CD4-positive, alpha-beta T cell treated with Interleukin-12 subunit alpha and Interleukin-12 subunit beta, for 1 hour (primary cell): ENCODE data around the gene AP1S3.
"Not testable (repeated sequence)": the region's sequence is repeated elsewhere in the genome, so short reads cannot be mapped to it uniquely, and the experiment has no call there.

ENCODE experiments used
- DNase-seq: peaks from one replicate; pipeline ENCODE4 v3.0.0-alpha.2; 2020

The AP1S3 gene

DNA sequence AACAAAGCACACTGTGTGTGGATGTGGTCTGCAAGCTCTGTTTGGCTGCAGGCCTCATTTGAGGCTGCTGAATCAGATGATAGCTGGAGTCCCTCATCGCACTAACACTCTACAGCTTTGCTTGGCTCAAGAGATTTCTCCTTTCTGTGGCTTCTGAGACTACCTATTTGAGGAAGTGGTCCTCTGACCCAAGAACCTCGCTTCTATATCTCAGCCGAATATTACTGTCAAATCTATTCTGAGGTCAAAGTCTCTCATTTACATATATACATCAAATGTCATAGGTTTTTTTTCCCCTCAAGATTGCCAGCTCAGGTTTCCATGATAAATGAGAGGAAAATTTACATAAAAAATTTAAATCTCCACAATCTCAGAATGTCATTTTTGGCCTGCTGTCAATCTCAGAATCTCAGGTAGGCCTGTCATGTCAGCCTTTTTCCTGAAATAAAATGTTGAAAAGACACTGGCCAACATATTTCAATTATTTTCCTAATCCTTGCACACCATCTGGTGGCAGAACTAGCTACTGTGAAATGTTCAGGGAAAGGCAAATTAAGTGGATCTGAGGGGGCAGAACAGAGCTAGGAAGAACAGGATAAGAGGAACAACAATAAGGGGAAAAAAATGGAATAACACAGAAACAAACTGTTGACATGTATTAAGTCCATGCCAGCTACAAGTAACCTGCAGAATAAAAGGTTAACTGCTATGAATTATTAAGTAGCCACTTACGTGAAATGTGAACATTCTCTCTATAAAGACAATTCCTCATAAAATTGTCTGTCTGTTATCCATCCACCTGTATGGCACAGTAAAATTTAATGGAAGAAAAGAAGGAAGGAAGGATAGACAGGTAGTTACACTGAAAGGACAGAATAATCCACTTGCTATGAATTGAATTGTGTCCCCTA is 39.3 kb downstream of the AP1S3 start:
- DNase-seq: peak; percentile 10

DNA sequence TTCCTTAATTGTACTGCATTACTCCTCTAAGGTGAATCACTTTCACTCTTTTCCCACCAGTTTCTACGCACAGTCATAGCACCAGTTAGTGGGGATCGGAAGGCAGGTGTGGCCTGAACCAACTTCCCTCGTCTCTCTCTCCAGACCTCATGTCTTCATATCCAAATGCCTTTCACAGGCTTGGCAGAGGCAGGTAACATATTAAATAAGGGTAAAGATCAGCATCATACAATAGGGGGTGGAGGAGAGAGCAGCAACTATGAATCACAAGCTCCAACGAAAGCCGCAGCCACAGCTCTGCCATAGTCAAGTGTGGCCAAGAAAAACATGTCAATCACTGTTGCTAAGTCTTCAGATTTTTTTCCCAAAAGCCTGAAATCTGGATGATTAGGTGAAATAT is 40.3 kb downstream of the AP1S3 start:
- DNase-seq: no peak

DNA sequence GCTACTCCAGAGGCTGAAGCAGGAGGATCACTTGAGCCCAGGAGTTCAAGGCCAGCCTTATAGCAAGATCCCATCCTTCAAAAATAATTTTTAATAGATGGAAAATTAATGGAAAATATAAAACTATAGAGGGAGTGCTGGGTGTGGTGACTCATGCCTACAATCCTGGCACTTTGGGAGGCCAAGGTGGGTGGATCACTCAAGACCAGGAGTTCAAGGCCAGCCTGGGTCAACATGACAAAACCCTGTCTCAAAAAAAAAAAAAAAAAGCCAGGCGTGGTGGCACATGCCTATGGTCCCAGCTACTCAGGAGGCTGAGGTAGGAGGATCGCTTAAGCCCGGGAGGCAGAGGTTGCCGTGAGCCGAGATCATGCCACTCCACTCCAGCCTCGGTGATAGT is 48.0 kb downstream of the AP1S3 start:
- DNase-seq: no peak

DNA sequence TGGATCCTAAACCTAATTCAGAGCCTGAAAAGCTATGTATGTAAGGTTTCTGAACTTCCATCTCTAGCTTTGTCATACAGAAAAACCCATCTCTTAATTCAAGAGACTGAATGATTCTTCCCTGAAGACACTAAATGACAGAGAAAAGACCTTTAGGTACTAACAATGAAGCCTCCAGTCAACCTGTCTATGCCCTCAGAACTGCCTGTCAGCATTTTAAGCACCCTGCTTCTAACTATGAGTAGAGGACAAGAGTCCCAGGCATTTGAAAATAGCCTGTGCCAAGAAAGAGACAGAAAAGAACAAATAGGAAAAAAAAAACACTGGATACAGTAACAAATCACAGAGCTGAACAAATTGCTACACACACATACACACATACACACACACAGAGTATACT is 48.6 kb downstream of the AP1S3 start:
- DNase-seq: no peak

DNA sequence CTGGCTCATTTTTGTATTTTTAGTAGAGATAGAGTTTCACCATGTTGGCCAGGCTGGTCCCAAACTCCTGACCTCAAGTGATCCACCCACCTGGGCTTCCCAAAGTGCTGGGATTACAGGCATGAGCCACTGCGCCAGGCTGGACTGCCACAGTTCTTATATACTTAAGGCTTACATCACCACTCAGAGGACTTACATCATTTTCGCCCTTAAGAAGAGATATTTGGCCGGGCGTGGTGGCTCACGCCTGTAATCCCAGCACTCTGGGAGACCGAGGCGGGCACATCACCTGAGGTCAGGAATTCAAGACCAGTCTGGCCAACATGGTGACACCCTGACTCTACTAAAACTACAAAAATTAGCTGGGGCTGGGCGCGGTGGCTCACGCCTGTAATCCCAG is 49.3 kb downstream of the AP1S3 start:
- not testable (repeated sequence) for DNase-seq

DNA sequence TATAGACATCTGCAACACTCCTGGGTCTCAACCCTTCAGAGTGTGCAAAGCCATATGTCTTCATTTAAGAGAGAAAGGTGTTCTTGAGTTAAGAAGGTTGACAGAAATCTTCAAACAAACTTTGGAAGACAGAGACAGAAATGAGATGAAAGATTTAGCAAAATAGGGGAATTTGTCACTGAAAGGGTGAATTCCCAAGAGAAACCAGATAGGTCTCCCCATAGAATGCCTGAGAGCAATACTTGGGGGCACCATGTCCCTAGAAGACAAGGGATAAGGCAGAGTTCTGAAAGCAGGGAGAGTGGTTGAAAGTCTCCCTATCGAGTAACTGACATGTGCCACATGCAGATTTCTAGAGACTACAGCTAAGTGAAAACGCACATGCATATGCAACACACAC is 50.0 kb downstream of the AP1S3 start:
- no peak for DNase-seq

DNA sequence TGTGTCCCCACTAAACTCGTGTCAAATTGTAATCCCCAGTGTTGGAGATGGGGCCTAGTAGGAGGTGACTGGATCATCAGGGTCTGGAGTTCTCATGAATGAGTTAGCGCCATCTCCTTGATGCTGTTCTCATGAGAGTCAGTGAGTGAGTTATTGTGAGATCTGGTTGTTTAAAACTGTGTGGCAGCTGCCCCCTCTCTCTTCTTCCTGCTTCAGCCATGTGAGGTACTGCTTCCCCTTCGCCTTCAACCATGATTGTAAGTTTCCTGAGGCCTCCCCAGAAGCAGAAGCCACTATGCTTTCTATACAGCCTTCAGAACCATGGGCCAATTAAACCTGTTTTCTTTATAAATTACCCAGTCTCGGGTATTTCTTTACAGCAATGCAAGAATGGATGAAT is 50.4 kb downstream of the AP1S3 start:
- no peak for DNase-seq

DNA sequence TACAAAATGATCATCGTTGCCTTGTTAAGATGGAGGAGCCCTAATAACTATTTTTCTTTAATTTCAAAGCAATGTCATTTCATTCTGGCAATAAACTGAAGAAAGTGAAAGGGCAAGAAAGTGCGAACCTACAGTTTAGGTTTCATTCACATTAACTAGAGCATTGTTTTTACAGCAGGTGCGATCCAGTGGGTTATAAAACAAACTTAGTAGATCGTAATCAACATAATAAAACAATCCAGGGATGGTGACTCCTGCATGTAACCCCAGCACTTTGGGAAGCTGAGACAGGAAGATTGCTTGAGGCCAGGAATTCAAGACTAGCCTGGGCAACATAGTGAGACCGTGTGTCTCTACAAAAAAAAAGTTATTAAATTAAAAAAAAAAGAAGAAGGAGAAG is 51.1 kb downstream of the AP1S3 start:
- no peak for DNase-seq

DNA sequence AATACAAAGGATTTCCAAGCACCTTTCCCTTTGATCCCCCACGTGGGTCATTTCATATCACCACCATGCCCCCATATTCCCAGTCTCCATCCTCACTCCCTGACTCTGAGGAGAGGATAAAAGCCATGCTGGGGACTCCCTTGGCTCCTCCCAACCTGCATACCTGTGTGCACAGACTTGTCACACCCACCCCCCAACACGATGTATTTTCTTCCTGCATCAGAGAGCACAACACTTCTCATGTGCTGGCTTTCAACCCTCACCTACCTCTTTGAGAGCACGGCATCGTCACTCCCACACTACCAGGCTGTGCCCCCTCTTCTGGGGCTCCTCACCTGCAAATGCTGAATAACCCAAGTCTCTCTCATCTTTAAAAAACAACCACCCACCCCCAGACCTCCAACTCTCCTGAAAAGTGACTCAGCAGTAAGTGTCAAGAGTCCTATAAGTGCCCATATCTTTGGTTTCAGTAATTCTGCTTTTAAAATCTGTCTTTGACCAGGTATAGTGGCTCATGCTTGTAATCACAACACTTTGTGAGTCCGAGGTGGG is 53.1 kb downstream of the AP1S3 start:
- DNase-seq: no peak

DNA sequence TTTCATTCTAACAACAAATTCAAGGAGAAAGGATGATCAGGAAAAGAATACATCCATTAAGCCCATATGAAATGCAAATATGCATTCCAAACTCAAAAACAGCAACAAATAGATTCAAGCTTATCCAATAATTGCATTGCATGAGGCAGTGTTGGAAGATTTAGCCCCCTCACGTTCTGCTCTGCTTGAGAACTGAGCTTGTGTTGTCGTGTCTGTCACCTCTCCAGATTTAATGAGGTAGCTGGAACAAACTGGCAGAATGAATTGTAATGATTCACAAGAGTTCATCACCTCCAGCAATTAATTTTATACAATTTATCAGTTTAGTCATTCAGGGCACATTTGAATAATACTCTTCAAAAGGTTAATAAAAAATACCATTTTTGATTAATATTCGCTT is 54.8 kb downstream of the AP1S3 start:
- no peak for DNase-seq

DNA sequence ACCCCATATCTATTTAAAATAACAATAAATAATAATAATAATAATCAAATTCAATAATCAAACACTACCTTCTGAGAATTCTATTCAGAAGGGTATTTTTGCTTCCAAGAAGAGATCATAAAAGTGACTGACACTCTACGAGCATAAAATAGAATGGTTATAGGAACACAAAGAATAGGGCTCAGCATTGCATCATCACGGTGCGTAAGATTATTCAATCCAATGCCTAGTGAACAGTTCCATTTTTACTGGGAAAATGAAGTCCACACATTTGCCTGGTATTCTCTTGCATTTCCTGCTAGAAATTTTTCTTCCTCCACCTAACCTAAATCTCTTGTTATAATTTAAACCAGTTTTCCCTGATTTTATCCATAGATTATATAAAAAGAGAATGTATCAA is 55.8 kb downstream of the AP1S3 start:
- DNase-seq: no peak

DNA sequence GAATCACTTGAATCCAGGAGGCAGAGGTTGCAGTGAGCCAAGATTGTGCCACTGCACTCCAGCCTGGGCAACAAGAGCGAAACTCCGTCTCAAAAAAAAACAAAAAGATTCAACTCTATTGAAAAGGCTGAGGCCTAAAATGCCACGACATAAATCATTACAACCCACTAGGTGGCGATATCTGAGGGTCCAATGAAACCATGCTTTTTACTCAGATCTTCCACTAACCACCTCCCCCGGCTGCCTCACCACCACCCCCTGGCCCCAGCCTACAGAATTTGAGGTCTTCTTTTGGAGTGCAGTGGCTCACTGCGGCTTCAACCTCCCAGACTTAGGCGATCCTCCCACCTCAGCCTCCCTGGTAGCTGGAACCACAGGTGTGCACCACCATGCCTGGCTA is 57.5 kb downstream of the AP1S3 start:
- DNase-seq: peak; percentile 50

DNA sequence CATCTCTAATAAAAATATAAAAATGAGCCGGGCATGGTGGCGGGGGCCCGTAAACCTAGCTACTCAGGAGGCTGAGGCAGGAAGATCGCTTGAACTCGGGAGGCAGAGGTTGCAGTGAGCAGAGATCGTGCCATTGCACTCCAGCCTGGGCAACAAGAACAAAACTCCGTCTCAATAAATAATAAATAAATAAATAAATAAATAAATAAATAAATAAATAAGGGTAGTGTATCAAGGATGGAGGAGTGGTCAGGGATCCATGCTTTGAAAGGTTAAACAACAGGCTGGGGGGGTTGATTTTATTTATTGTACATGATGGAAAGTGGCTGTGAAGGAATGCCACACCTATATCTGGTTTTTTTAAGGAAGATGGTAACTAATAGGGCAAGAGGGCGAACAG is 63.2 kb downstream of the AP1S3 start:
- no peak for DNase-seq

DNA sequence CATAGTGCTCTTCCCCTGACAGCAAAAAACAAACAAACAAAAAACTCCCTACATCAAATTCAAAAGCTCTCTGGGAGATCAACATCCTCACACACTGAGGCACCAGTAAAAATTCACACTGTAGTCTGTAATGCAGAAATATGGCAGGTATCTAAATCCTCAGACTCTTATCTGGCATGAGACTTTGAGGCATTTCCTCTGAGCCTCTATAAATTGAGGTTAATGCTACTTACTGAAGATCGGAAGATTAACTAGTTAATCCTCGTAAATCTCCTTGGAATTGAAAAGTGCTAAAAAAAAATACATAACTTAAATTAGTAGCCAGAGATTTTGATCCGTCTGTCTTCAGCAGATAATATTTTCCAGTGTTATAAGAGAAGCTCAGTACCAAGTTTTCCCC is 65.0 kb downstream of the AP1S3 start:
- DNase-seq: no peak

DNA sequence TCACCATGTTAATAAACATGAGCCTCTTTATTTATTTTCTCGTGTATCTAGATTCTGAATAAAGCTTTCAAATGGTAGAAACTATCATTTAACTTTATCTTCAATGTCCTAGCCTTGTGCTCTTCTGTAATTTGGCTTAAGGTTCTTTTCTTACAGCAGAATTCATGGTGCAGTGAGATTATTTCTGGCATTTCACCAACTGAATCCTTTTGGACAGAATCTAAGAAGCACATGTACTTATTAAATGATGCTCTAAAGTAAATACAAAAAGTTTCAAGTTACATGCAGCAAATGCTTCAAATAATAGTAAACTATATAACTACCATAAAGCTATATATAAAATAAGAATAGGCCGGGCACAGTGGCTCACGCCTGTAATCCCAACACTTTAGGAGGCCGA is 65.9 kb downstream of the AP1S3 start:
- no peak for DNase-seq

DNA sequence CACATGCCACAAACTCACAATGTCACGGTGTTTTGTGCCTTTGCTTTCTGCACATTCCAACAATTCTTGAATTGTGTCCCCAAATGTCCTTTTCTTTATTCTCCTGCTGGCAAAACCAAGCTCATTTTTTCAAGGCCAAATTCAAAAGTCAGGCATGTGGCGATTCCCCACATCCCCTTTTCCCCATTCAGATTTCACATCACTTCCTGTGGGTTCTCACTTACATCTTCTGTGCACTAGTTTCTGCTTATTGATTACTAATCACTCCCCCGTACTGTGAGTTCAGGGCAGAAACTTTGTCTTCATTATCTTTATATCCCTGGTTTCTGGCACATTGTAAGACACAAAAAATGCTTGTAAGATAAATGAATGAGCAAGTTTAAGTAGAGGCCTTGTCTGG is 69.2 kb downstream of the AP1S3 start:
- no peak for DNase-seq

DNA sequence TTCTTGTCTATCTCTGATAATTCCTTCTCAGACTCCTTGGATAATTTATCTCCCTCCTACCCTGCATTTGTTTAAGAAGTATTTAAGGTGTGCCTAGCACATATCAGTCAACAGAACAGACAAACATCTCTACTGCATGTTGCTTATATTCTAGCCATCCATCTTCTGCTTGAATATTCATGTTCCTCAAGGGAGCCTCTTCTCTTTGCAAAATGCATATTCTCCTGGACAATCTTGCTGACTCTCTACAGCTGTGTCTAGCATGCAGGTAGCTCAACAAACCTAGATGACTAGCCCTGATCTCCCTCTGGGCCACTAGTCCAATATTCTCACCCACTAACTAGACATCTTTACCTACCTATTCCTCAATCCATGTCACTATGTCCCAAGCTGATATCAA is 70.0 kb downstream of the AP1S3 start:
- DNase-seq: no peak

DNA sequence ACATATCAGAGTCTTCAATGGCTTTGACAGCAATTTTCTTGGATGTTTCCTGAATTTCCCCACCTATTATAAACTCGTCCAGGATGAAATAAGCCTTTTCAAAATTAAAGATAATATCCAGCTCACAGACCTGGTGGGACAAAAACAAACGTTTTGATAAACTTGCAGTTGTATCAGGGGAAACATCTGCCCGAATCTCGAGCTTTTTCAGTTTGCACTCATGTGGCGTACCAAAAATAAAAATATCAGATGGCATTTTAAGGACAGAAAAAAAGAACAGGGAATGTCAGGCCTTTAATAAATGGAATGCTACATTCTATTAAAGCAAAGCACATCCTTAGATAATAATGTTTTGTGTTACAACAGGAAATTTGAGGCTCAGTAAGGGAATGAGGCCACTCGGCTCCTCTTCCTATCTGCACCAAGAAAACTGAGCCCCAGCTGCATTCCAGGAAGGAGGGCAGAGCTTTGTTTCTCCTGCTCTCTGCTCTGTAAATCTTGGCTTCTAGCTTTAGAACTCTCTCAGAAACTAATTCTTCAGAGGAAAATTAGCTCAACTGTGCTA is 72.1 kb downstream of the AP1S3 start:
- no peak for DNase-seq

DNA sequence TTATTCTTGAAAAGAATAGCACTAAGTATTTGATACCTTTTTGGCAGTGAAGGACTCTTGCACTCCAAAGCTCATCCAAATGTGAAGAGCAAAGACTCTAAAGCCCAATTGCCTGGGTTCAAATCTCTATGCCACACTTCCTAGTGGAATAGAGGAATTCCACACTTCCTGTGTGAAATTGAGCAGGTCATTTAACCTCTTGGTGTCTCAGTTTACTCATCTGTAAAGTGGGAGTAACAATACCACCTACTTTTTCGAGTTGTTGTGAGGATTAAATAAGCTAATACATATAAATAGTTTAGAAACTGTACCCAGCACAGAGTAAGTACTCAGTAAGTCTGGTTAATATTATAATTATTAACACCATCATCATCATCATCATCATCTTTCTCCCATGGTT is 72.6 kb downstream of the AP1S3 start:
- DNase-seq: no peak

DNA sequence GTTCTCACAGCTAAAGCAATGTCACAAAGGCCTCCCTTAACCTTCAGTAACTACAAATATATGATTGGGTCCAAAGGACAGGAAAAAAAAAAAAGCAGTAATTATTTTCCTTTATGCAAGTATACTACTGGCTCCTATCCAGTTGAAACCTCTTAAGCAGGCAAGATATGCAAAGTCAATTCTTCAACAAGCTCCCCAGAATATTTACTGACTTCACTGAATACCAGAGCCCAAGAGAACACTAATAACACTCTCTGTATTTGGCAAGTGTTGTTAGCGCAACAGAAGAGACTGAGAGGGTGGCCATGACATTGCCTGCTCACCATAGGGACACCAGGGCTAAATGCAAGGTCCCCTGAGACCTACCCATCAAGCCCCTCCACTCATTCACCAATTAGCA is 74.5 kb downstream of the AP1S3 start:
- no peak for DNase-seq

DNA sequence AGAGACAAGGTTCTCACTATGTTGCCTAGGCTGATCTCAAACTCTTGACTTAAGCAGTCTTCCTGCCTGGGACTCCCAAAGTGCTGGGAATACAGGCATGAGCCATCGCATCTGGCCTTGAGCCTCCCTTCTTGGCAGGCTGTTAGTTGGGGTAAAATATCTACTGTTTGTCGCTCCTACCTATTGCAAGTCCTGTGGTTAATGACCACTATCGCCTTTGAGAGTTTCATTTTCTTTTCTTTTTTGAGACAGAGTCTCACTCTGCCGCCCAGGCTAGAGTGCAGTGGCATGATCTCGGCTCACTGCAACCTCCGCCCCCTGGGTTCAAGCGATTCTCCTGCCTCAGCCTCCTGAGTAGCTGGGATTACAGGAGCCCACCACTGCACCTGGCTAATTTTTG is 75.6 kb downstream of the AP1S3 start:
- peak; percentile 9 for DNase-seq

DNA sequence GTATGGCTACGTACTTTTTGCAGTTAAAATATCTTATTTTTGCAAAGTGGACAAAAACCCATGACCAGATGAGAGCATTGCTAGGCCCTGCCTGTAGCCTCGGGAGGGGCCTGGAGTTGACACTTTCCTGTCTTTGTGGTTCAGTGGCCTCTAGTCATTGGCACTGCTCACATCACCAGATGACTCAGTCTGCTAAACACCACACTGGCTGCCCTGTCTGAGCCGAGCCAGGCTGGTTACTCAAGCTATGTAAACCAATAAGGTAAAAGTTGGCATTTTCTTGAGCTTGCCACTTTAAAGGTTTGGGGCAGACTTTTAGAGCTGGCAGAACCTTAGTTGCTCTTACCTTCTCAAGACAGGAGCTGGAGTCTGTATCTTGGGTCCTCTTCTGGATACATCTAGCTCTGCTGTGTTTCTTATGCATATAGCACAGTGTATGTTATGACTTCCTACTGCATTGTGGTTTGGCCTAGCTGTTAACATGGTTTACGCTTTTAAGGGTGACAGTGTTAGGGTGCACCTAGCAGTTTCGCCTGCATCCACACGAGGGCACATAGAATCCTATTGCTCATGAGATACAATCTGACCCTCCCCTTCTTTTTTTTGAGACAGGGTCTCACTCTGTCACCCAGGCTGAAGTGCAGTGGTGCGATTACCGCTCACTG is 76.4 kb downstream of the AP1S3 start:
- DNase-seq: peak; percentile 56

DNA sequence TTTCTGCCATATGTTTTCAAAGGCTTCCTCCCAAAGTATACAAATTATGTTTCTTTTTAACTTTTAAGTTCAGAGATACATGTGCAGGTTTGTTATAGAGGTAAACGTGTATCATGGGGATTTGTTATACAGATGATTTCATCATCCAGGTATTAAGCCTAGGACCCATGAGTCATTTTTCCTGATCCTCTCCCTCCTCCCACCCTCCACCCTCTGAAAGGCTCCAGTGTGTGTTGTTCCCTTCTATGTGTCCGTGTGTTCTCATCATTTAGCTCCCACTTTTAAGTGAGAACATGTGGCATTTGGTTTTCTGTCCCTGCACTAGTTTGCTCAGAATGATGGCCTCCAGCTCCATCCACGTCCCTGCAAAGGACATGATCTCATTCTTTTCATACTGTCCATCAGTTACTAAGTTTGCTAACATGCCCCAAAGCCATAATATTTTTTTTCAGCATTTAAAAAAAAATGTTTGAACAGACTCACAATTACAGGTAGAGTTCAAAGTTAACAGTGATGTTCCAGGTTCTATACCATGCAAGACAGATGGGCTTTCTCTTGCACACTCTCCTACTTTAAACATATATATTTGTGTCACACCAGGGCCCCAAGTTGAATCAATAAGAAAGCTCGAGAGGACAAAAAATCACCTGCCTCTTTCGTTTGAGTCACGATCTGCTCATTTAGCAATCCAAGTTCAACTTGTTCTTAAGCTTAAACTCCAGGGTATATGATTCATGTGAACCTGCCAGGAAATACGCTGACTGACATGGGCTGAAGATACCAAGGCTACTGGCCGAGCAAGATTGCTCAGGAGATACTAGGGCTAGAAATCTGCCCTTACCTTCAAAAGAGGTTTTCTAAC is 77.6 kb downstream of the AP1S3 start:
- DNase-seq: no peak
